ENCODE measurements around the gene ADGRF5.

ADGRF5 gene

DNA sequence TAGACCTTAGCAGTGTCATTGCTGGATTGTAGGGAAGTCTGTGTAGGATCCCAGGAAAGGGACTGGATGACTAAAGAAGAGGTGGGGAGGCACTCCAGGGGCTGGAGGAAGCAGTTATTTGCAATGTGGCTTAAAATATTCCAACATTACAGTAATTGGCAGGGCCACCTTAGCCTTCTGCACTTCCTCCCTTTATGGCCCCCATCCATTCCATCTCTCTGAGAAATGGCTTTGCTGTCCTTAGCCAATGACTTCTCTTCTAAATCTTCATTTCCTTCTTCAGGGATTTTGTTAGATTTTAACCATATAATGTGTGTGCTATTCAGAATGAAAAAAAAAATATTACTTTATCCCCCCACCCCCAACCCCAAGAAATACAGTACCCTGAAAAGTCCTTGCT, 6.4 kb downstream of the ADGRF5 start:
- no peak overlapping the region for H3K27ac Mint-ChIP-seq

DNA sequence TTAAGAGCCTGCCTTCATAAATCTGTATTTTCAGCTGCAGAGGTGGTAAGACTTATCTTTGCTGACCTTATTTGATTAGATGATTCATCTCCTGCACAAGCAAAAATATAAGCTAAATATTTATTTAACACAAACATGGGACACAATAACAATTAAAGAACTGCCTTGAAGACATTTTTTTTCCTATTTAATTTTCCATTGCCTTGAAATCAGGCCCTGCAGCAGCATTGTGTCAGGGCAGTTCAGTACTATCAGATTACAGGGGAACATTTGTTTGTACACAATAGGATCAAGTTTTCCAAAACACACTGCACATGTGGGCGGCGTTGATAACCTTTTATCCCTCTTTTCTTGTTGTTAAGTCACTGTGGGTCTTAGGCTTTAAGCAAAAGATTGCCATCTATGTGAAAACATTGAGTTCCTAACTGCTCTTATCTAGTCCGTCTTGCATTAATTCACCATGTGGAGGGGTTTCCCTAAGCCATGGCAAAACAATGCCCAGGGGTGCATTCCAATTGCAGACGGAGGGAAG, 7.4 kb downstream of the ADGRF5 start:
- Mint-ChIP-seq H3K9me3 (no peaks in the 10 kb centered on the region), H3K27ac (no peak overlapping the region), H3K27me3 (no peaks in the 10 kb centered on the region), H3K4me3 (no peak overlapping the region), H3K36me3 (no peaks in the 10 kb centered on the region), H3K4me1 (no peaks in the 10 kb centered on the region)
- no peak for ATAC-seq

More for the DNA sequence above, 6.4 kb downstream of the ADGRF5 start:
- Mint-ChIP-seq H3K9me3 (no peaks in the 10 kb centered on the region), H3K4me3 (no peak overlapping the region), H3K36me3 (no peaks in the 10 kb centered on the region), H3K4me1 (no peaks in the 10 kb centered on the region), H3K27me3 (no peaks in the 10 kb centered on the region)
- no peak for ATAC-seq

DNA sequence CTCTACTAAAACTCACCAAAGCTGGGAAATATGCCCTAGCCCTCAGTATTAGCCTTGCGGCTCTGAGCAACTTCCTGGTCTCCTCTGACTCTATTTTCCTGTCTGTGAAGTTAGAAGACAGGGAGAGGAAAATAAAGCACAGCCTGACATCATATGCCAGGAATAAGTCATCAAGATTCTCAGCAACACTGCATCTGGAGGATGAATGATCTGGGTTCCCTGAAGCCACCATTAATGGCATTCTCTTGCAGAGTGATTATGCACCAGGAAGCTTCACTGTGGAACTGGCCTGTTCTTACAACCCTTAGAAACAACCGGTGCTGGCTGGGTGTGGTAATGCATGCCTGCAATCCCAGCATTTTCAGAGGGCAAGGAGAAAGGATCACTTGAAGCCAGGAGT, 12.4 kb downstream of the ADGRF5 start:
- Mint-ChIP-seq H3K36me3 (no peaks in the 10 kb centered on the region), H3K4me1 (no peaks in the 10 kb centered on the region), H3K9me3 (no peaks in the 10 kb centered on the region), H3K27ac (no peak overlapping the region), H3K27me3 (peaks cover 8% of the 10 kb centered on the region), H3K4me3 (no peak overlapping the region)
- no peak for ATAC-seq

DNA sequence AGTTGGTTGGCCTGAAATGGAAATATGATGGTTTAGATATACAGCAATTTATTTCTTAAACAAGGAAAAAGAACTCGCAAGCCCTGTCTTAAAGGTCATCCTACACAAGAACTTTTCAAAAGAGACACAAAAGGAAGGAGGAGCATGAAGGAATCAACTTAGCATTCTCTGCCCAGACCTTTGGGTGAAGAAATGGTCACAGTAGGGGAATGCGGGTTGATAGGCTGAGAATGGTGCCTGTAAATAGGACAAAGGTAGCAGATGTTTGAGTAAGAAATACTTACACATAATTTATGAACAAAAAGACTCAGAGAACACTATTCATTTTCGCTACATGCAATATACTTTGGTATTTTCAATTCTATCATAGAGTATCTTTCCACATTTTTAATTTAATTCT, 15.0 kb downstream of the ADGRF5 start:
- Mint-ChIP-seq H3K27ac (no peak overlapping the region), H3K4me1 (no peaks in the 10 kb centered on the region), H3K36me3 (no peaks in the 10 kb centered on the region), H3K4me3 (no peak overlapping the region), H3K9me3 (no peaks in the 10 kb centered on the region), H3K27me3 (peaks cover 31% of the 10 kb centered on the region)
- no peak for ATAC-seq

DNA sequence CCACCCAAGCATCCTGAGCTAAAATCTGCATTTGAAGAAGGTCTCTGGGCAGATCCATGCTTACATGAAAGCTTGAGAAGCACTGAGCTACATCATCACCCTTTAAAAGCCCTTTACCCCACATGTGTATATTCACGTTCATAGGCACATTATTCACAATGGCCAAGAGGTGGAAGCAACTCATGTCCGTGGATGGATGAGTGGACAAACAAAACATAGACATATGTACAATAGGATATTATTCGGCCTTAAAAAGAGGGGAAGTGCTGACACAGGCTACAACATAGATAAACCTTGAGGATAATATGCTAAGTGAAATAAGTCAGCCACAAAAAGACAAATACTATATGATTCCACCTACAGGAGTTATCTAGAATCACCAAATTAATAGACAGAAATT, 17.6 kb downstream of the ADGRF5 start:
- H3K4me1 Mint-ChIP-seq, result no peaks in the 10 kb centered on the region
- no peak for ATAC-seq
- H3K27ac Mint-ChIP-seq, result no peak overlapping the region

DNA sequence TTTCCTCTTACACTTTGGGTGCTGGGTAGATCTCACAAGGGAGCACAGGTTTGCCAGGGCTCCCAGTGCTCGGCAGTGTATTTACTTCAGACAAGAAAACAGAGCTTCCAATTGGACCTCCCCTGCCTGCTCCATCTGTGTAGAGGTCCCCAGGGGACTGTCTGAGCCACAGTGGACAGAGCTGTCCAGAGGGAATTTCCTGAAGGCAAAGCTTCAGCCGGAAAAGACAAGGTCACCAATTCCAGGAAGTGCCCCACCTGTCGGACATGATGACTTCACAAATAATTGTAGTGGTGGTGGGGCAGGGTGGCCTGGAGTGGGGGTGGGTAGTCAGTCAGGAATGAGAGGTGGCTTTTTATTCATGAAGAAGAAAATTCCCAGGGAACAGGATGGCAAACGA, 18.6 kb downstream of the ADGRF5 start:
- peaks cover 41% of the 10 kb centered on the region for H3K27me3 Mint-ChIP-seq
- H3K27ac Mint-ChIP-seq, result no peak overlapping the region
- ATAC-seq, result no peak
- H3K4me1 Mint-ChIP-seq, result no peaks in the 10 kb centered on the region
- no peaks in the 10 kb centered on the region for H3K9me3 Mint-ChIP-seq
- no peak overlapping the region for H3K4me3 Mint-ChIP-seq
- no peaks in the 10 kb centered on the region for H3K36me3 Mint-ChIP-seq

More for the DNA sequence above, 17.6 kb downstream of the ADGRF5 start:
- no peaks in the 10 kb centered on the region for H3K36me3 Mint-ChIP-seq
- H3K9me3 Mint-ChIP-seq, result no peaks in the 10 kb centered on the region
- H3K27me3 Mint-ChIP-seq, result peaks cover 41% of the 10 kb centered on the region
- H3K4me3 Mint-ChIP-seq, result no peak overlapping the region

DNA sequence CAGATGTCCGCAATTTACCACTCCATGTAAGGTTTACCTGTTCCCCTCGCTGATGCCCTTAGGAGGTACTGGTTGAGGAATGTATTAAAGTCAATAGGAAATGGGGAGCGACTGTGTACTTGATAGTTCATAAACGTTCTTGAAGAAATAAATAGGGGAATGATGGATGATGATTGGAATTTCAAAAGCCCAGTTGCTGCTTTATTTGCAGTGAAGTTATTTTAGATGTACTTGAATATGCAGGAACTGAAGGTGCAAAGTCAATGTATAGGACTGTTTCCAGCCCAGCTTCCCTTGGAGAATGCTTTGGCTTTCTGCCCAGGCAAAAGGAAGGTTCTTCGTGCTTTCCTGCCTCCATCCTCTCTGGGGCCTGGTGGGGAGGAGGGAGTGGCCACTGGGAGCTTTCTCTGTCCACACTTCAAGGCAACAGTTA, 19.8 kb downstream of the ADGRF5 start:
- no peaks in the 10 kb centered on the region for H3K9me3 Mint-ChIP-seq
- no peaks in the 10 kb centered on the region for H3K4me1 Mint-ChIP-seq
- peaks cover 41% of the 10 kb centered on the region for H3K27me3 Mint-ChIP-seq
- no peak for ATAC-seq
- H3K27ac Mint-ChIP-seq, result no peak overlapping the region
- H3K36me3 Mint-ChIP-seq, result no peaks in the 10 kb centered on the region
- H3K4me3 Mint-ChIP-seq, result no peak overlapping the region

DNA sequence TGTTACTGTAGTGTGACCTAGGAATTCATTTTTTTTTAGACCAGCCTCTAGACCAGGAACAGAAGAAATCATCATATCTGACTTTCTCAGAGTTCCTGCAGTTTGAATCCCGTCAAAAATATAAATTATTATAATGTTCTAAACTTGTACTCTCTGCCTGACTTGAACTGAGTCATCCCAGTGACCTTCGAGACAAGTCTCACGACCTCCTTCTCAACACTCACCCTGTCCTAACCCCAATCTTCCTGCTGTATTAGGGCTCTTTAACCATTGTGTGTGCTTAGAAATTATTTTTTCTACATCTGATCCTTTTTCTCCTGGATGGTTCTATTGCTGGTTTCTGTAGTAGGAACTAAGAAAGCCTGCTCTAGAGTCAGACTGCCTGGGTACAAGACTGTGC, 21.5 kb downstream of the ADGRF5 start:
- Mint-ChIP-seq H3K36me3 (no peaks in the 10 kb centered on the region), H3K4me3 (no peak overlapping the region), H3K27ac (no peak overlapping the region), H3K9me3 (no peaks in the 10 kb centered on the region), H3K4me1 (no peaks in the 10 kb centered on the region), H3K27me3 (peaks cover 41% of the 10 kb centered on the region)
- no peak for ATAC-seq

DNA sequence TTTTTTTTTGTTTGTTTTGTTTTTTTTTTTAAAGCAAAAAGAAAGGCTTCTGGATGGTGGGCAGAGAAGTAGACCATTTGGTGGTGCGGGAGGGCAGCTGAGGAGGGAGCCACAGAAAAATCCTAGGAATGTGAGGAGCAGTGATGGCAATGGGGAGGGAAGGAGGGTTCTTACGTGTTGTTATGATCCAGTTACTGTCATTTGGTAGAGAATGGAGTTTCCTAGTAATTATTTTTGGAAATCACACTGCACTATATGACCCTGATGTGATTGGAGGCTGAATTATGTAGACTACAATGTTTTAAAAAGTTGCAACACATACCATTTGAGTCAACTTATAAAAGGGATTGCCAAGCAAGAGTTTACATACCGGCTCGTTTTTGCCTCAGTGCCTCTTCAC, 22.1 kb downstream of the ADGRF5 start:
- H3K36me3 Mint-ChIP-seq, result no peaks in the 10 kb centered on the region
- peaks cover 36% of the 10 kb centered on the region for H3K27me3 Mint-ChIP-seq
- no peak overlapping the region for H3K4me3 Mint-ChIP-seq
- no peaks in the 10 kb centered on the region for H3K4me1 Mint-ChIP-seq
- ATAC-seq, result no peak
- no peak overlapping the region for H3K27ac Mint-ChIP-seq
- no peaks in the 10 kb centered on the region for H3K9me3 Mint-ChIP-seq

DNA sequence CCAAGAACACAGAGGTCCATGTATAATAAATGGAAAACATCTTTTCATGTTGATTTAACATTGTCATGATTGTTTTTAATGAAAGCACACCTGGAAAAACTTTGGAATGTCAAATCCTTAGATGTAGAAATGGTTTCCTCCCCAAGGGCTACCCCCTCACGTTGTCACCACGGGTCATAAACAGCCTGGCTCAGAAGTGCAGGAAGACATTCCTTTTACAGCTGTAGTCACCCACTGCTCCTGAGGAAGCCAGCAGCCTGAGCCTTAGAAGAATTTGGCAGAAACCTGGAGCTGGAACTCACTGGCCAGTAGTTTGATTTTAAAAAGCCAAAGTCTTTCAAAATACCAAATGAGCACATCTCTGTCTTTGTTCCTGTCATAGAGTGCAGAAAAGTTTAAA, 23.7 kb downstream of the ADGRF5 start:
- no peaks in the 10 kb centered on the region for H3K36me3 Mint-ChIP-seq
- H3K4me3 Mint-ChIP-seq, result no peak overlapping the region
- no peaks in the 10 kb centered on the region for H3K9me3 Mint-ChIP-seq
- ATAC-seq, result no peak
- peaks cover 22% of the 10 kb centered on the region for H3K27me3 Mint-ChIP-seq
- H3K27ac Mint-ChIP-seq, result no peak overlapping the region
- no peaks in the 10 kb centered on the region for H3K4me1 Mint-ChIP-seq

DNA sequence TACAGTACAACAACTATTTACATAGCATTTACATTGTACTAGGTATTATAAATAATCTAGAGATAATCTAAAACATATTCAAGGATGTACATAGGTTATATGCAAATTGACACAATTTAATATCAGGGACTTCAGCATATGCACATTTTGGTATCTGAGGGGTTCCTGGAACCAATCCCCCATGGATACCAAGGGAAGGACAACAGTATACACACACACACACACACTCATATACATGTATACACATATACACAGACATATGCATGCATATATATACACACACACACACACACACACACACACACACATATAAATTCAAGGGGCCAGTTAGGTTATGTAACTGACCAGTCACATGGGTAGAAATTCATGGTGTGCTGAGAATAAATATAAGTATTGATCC, 24.9 kb downstream of the ADGRF5 start:
- Mint-ChIP-seq H3K4me3 (no peak overlapping the region), H3K4me1 (no peaks in the 10 kb centered on the region), H3K9me3 (no peaks in the 10 kb centered on the region), H3K27ac (no peak overlapping the region), H3K36me3 (no peaks in the 10 kb centered on the region), H3K27me3 (peaks cover 11% of the 10 kb centered on the region)
- no peak for ATAC-seq

DNA sequence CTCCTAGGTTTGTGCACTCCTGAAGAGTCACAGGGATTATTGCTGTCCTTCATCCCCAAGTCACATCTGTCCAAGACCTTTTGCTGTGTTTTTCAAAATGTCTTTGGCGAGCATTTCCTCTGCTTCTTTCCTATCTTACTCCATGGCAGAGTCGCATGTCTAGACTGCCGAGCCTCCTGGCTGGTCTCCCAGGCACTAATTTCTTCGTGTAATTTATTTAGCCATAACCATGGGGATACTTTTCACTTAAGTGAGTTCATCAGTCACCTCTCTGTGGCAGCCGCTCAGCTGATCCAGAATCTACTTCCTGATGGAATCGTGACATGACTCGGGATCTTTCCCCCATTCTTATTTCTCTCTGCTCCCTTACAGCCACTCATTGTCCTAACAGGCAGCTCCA, 25.8 kb downstream of the ADGRF5 start:
- no peaks in the 10 kb centered on the region for H3K36me3 Mint-ChIP-seq
- H3K4me1 Mint-ChIP-seq, result no peaks in the 10 kb centered on the region
- no peak overlapping the region for H3K4me3 Mint-ChIP-seq
- H3K27ac Mint-ChIP-seq, result no peak overlapping the region
- no peak for ATAC-seq
- H3K27me3 Mint-ChIP-seq, result peaks cover 2% of the 10 kb centered on the region
- H3K9me3 Mint-ChIP-seq, result no peaks in the 10 kb centered on the region

DNA sequence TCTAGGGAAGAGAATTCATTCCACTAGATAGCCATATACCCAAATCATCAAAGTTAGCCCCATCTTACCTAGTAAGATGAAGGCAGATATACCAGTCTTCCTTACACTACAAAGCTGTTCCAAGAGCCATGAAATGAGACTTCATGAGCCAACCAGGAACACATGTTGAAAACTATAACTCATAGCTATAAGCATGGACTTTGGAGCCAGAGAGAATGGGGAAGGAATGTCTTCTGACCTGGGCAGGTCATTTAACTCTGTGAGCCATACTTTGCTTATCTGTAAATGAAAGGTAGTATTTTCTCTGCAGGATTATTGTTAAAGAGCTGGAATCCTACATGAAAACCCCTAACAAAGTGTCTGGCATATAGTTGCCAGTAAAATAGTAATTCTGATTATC, 27.3 kb downstream of the ADGRF5 start:
- no peak for ATAC-seq
- no peak overlapping the region for H3K4me3 Mint-ChIP-seq
- H3K27ac Mint-ChIP-seq, result no peak overlapping the region
- no peaks in the 10 kb centered on the region for H3K9me3 Mint-ChIP-seq
- no peaks in the 10 kb centered on the region for H3K27me3 Mint-ChIP-seq
- H3K4me1 Mint-ChIP-seq, result no peaks in the 10 kb centered on the region
- no peaks in the 10 kb centered on the region for H3K36me3 Mint-ChIP-seq

DNA sequence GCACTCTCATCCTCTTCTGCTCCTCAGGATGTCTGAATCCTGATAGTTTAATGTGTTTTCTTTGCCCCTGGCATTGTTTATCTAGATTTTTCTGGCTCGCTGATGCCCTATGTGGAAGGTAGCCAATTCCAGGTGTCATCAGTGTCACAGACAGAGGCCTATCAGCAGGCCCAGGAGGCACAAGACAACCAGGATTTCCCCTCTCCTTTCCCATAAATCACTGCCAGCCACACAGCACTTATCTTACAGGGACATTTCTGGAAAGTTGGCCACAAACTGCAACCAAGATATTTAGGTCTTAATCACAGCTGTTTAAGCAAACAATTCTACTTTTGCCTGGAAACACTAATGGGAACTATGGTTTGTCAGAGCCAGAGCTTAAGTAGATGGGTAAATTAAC, 28.1 kb downstream of the ADGRF5 start:
- H3K4me3 Mint-ChIP-seq, result no peak overlapping the region
- no peak overlapping the region for H3K27ac Mint-ChIP-seq
- H3K27me3 Mint-ChIP-seq, result no peaks in the 10 kb centered on the region
- no peak for ATAC-seq
- no peaks in the 10 kb centered on the region for H3K4me1 Mint-ChIP-seq
- no peaks in the 10 kb centered on the region for H3K9me3 Mint-ChIP-seq
- H3K36me3 Mint-ChIP-seq, result no peaks in the 10 kb centered on the region

DNA sequence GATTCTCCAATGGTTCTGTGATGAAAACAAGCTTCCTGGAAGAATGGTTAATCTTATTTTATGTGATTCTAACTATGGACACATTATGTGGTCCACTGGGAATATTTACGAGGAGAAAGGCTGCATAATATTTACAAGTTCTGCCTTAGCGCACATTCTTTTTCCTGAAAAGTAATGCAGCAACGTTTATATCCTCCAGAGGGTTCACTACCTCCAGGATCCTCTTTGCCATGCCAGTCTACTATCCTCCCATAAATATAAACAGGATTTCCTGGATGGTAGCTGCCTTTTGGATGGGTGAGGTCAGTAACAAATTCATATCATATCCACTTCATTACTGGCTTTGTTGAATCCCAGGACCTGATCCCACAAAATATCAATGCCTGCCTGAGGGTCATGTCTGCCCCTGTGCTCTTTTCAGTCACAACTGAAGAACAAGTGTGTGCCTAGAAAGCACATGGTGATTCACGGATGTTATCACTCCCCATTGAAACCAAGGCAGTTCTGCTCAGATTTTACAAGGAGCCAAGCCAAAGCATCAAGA, 30.4 kb downstream of the ADGRF5 start:
- Mint-ChIP-seq H3K9me3 (no peaks in the 10 kb centered on the region), H3K36me3 (no peaks in the 10 kb centered on the region), H3K4me3 (no peak overlapping the region), H3K27ac (no peak overlapping the region), H3K4me1 (no peaks in the 10 kb centered on the region), H3K27me3 (no peaks in the 10 kb centered on the region)
- no peak for ATAC-seq

DNA sequence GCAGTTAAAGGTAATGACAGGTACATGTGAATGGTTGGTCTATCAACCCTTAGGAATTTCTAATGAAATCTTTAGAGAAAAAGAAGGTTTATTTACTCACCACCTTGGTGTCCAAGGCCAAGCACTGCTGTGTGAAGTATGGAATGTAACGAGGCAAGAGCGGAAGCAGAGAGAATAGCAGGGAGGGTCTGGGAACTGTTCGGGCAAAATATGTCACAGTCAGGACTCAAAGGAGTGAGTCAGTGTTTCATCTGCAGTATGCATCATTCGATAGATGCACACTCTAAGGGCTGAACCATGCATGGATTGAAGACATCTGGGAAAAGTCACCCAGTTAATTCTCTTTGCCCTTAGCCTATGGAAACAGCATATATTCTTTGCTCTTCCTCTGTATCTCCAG, 33.2 kb downstream of the ADGRF5 start:
- Mint-ChIP-seq H3K27ac (no peak overlapping the region), H3K36me3 (no peaks in the 10 kb centered on the region), H3K27me3 (no peaks in the 10 kb centered on the region), H3K4me1 (no peaks in the 10 kb centered on the region), H3K9me3 (no peaks in the 10 kb centered on the region), H3K4me3 (no peak overlapping the region)
- no peak for ATAC-seq

DNA sequence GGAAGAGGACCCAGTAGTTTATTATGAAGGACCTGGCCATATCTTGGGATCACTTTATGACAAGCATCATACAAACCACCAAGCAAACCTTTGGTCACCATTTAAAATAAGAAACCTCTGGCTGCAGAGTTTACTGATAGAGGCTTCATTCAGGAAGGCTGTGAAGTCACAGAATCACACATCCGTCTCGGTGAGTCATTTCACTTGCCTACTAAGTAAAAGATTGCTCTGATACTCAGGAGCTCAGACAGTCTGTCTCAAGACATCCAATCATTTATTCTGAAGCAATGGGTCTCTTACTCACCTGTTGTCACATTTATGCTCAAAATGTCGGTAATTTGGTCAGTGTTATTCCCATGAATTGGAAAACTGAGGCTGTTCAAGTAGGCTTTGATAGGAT, 33.7 kb downstream of the ADGRF5 start:
- ATAC-seq, result no peak
- Mint-ChIP-seq H3K27me3 (no peaks in the 10 kb centered on the region), H3K4me1 (no peaks in the 10 kb centered on the region), H3K4me3 (no peak overlapping the region), H3K9me3 (no peaks in the 10 kb centered on the region), H3K36me3 (no peaks in the 10 kb centered on the region), H3K27ac (no peak overlapping the region)
